PC-3 (cell line): Measurements from ENCODE around the gene FBXL13. TPM values are rescaled to one million over a fixed set of nuclear protein-coding genes. Genes with fewer than 3 reads are reported as not detected.
"Not testable (repeated sequence)": the region's sequence is repeated elsewhere in the genome, so short reads cannot be mapped to it uniquely, and the experiment has no call there.

Experiments used
- ATAC-seq: fragments of 200-7000 bp; cut with Tn5 transposase; 2 replicates; pipeline ENCODE4 v1.9.1; 2020; ENCODE audit warnings: mild to moderate bottlenecking, moderate library complexity
- BruUV-seq: library from RNA; stranded (reverse); fragments of 400-500 nt; replicated peaks from 2 replicates; lab custom pipeline; 2021; lab: Mats Ljungman, UMichigan
- CTCF ChIA-PET: fragments of 300-600 bp; sonication (Branson Sonifier 250); formaldehyde crosslinking; loops from one replicate; lab custom pipeline; 2022; ENCODE audit warnings: antibody characterized with exemption; lab: Charles Lee
- POLR2A ChIA-PET: fragments of 300-600 bp; sonication (Branson Sonifier 250); formaldehyde crosslinking; loops from one replicate; lab custom pipeline; 2022; ENCODE audit warnings: antibody characterized with exemption; ENCODE audit not compliant: unreplicated experiment; lab: Charles Lee
- DNase-seq: peaks from one replicate; pipeline ENCODE4 v3.0.0-alpha.2; 2015
- H2AFZ ChIP-seq: fragments of 300-600 bp; sonication (generic); 2 replicates; pipeline ENCODE4 v1.6.0; 2016; ENCODE audit warnings: antibody characterized with exemption, low read length
- H3F3A ChIP-seq: fragments of 300-600 bp; sonication (generic); one replicate; pipeline ENCODE4 v1.6.0; 2017; ENCODE audit warnings: antibody characterized with exemption, low read length, control low read depth, mild to moderate bottlenecking; ENCODE audit not compliant: unreplicated experiment
- H3K27ac ChIP-seq: fragments of 300-600 bp; sonication (generic); 2 replicates; pipeline ENCODE4 v1.5.1; 2016; ENCODE audit warnings: mild to moderate bottlenecking, low read length
- H3K27me3 ChIP-seq: fragments of 300-600 bp; sonication (generic); 2 replicates; pipeline ENCODE4 v1.6.1; 2016; ENCODE audit warnings: low read length, mixed read lengths
- H3K36me3 ChIP-seq: fragments of 300-600 bp; sonication (generic); 2 replicates; pipeline ENCODE4 v1.6.1; 2016; ENCODE audit warnings: low read depth, mixed run types, low read length, mixed read lengths
- H3K4me1 ChIP-seq: fragments of 300-600 bp; sonication (generic); 2 replicates; pipeline ENCODE4 v1.5.1; 2016; ENCODE audit warnings: low read length; ENCODE audit not compliant: insufficient read depth
- H3K4me2 ChIP-seq: fragments of 300-600 bp; sonication (generic); 2 replicates; pipeline ENCODE4 v1.6.0; 2016; ENCODE audit warnings: low read length
- H3K4me3 ChIP-seq: fragments of 300-600 bp; sonication (generic); 2 replicates; pipeline ENCODE4 v1.5.1; 2016; ENCODE audit warnings: mild to moderate bottlenecking, low read length, mixed read lengths
- H3K79me2 ChIP-seq: fragments of 300-600 bp; sonication (generic); 2 replicates; pipeline ENCODE4 v1.6.1; 2017; ENCODE audit warnings: low read length, mixed read lengths
- H3K9ac ChIP-seq: fragments of 300-600 bp; sonication (generic); 2 replicates; pipeline ENCODE4 v1.6.0; 2016; ENCODE audit warnings: mild to moderate bottlenecking, low read length
- H3K9me2 ChIP-seq: fragments of 300-600 bp; sonication (generic); replicated peaks from 2 replicates; pipeline ENCODE4 v1.6.1; 2016; ENCODE audit warnings: mixed run types, low read length, mixed read lengths
- H3K9me3 ChIP-seq: fragments of 300-600 bp; sonication (generic); 2 replicates; pipeline ENCODE4 v1.6.1; 2016; ENCODE audit warnings: low read length, mixed read lengths
- H4K20me1 ChIP-seq: fragments of 300-600 bp; sonication (generic); 2 replicates; pipeline ENCODE4 v1.6.1; 2016; ENCODE audit warnings: low read length, mixed read lengths
- EZH2 ChIP-seq: fragments of 300-600 bp; sonication (generic); IDR thresholded peaks from one replicate; pipeline ENCODE4 v1.6.1; 2017; ENCODE audit warnings: antibody characterized with exemption, mild to moderate bottlenecking, low read length; ENCODE audit not compliant: unreplicated experiment
- EZH2phosphoT487 ChIP-seq: fragments of 300-600 bp; sonication (generic); IDR thresholded peaks from 2 replicates; pipeline ENCODE4 v1.6.1; 2018; ENCODE audit warnings: mild to moderate bottlenecking, antibody characterized with exemption, low read length, borderline replicate concordance
- intact Hi-C: fragments of 100-400 bp; cut with micrococcal nuclease; formaldehyde crosslinking; loops from 2 replicates; pipeline ENCODE4 v1.9.0; 2023
- total RNA-seq: library from RNA; depleted of rRNA; stranded (reverse); fragments of >200 nt; gene quantifications from 2 replicates; pipeline ENCODE4 v1.2.3, GENCODE V29; 2014
- TF ChIP-seq, protein P1 (sequence below): fragments of 300-600 bp; sonication (generic); conservative IDR thresholded peaks from 2 replicates; pipeline ENCODE4 v1.5.1; 2017; ENCODE audit warnings: antibody characterized with exemption, low read depth, mild to moderate bottlenecking, low read length

Gene FBXL13
- total RNA-seq, 1 experiment from 2014 or later = 1.1 TPM

DNA sequence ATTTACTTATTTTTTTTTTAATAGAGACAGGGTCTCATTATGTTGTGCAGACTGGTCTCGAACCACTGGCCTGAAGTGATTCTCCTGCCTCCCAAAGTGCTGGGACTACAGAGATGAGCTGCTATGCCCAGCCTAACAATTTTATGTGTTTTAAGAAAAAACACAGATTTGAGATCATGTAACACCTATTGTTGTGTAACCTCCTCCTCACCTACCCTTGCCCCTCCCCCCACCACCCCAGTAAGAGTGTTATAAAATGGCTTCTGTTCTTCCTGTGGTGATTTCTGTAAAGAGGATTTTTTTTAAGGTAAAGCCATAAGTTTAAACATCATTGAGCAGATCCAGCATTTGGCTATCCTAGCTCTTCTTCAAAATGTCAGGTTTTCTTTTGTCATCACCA, 7.9 kb upstream of the FBXL13 start:
- DNase-seq (no peak), ATAC-seq (no peak)
- H3K36me3 ChIP-seq = peaks cover 10% of the 10 kb centered on the region; the same call in 1 of the 2 replicates
- BruUV-seq = no TSS peak
- H3F3A ChIP-seq = no peaks in the 10 kb centered on the region
- no peak overlapping the region for H3K4me3 ChIP-seq
- ChIA-PET CTCF (no interaction called here), POLR2A (no interaction called here)
- H3K27ac ChIP-seq = no peak overlapping the region
- TF ChIP-seq, protein P1, sequence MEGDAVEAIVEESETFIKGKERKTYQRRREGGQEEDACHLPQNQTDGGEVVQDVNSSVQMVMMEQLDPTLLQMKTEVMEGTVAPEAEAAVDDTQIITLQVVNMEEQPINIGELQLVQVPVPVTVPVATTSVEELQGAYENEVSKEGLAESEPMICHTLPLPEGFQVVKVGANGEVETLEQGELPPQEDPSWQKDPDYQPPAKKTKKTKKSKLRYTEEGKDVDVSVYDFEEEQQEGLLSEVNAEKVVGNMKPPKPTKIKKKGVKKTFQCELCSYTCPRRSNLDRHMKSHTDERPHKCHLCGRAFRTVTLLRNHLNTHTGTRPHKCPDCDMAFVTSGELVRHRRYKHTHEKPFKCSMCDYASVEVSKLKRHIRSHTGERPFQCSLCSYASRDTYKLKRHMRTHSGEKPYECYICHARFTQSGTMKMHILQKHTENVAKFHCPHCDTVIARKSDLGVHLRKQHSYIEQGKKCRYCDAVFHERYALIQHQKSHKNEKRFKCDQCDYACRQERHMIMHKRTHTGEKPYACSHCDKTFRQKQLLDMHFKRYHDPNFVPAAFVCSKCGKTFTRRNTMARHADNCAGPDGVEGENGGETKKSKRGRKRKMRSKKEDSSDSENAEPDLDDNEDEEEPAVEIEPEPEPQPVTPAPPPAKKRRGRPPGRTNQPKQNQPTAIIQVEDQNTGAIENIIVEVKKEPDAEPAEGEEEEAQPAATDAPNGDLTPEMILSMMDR = no peak
- TF ChIP-seq EZH2 = no peak
- TF ChIP-seq EZH2phosphoT487 = no peak
- H3K4me1 ChIP-seq = no peaks in the 10 kb centered on the region
- intact Hi-C loops = no loop called here
- no peaks in the 10 kb centered on the region for H3K27me3 ChIP-seq
- peaks cover 39% of the 10 kb centered on the region for H3K79me2 ChIP-seq
- H3K9me3 ChIP-seq = no peaks in the 10 kb centered on the region
- no peak overlapping the region for H2AFZ ChIP-seq
- H3K9ac ChIP-seq = no peak overlapping the region
- H4K20me1 ChIP-seq = no peaks in the 10 kb centered on the region
- H3K9me2 ChIP-seq = no peaks in the 10 kb centered on the region
- no peak overlapping the region for H3K4me2 ChIP-seq

DNA sequence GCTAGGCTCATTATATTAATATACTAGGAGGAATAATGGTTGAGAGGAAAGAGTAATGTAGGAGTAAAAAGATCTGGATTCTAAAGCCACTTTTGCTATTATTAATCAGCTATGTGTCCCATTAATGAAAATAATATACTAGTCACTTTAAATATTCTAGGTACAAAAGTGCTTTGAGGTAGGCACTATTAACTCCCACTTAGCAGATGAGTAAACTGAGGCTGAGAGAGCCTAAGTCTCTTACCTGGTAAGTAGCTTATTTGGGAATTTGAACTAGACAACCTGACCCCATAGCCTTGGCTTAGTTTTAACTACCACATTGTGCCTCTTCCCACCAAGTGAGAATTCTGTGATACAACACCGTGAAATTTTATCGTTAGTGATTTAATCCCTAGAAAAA, 6.3 kb upstream of the FBXL13 start:
- H3K36me3 ChIP-seq = no peaks in the 10 kb centered on the region; the same call in 1 of the 2 replicates
- CTCF ChIA-PET = no interaction called here
- TF ChIP-seq EZH2 (no peak), EZH2phosphoT487 (no peak)
- TF ChIP-seq, protein P1 = no peak
- H2AFZ ChIP-seq = no peak overlapping the region
- DNase-seq (no peak), ATAC-seq (no peak)
- no peaks in the 10 kb centered on the region for H3K9me2 ChIP-seq
- no peaks in the 10 kb centered on the region for H4K20me1 ChIP-seq
- H3K9ac ChIP-seq = no peak overlapping the region
- H3K79me2 ChIP-seq = peaks cover 55% of the 10 kb centered on the region
- BruUV-seq = no TSS peak
- H3K4me2 ChIP-seq = no peak overlapping the region
- H3K9me3 ChIP-seq = no peaks in the 10 kb centered on the region
- no peaks in the 10 kb centered on the region for H3F3A ChIP-seq
- intact Hi-C loops = no loop called here
- no peak overlapping the region for H3K4me3 ChIP-seq
- H3K27ac ChIP-seq = no peak overlapping the region
- H3K4me1 ChIP-seq = peaks cover 4% of the 10 kb centered on the region; the same call in 1 of the 2 replicates
- H3K27me3 ChIP-seq = no peaks in the 10 kb centered on the region
- POLR2A ChIA-PET = no interaction called here

DNA sequence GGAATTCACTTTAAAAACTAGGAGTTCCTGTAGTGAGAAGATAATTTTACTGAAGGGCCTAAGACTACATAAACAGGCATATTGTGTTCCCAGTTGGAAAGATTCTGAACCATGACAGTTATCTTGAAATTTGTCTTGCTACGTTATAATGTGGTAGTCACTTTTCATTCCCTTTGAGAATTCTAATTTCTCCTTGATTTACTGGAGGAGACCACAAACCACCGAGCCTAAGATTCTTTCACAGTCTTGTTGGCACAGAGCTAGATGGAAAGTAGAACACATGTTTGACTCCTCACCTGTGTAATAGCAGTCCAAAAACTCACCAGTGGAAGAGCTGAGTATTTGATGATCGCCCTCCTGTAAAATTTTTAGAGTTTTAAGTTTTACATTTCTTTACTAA, 5.2 kb upstream of the FBXL13 start:
- no peak overlapping the region for H3K4me3 ChIP-seq
- H3K4me2 ChIP-seq = no peak overlapping the region
- H3K9ac ChIP-seq = no peak overlapping the region
- H3K4me1 ChIP-seq = peaks cover 4% of the 10 kb centered on the region; the same call in 1 of the 2 replicates
- no TSS peak for BruUV-seq
- H4K20me1 ChIP-seq = no peaks in the 10 kb centered on the region
- no peaks in the 10 kb centered on the region; the same call in 1 of the 2 replicates for H3K36me3 ChIP-seq
- no peak for ATAC-seq
- H3K9me3 ChIP-seq = no peaks in the 10 kb centered on the region
- TF ChIP-seq, protein P1 = no peak
- TF ChIP-seq EZH2phosphoT487 (no peak), EZH2 (no peak)
- H3K27me3 ChIP-seq = no peaks in the 10 kb centered on the region
- no peak overlapping the region for H2AFZ ChIP-seq
- no peaks in the 10 kb centered on the region for H3F3A ChIP-seq
- ChIA-PET CTCF (no interaction called here), POLR2A (no interaction called here)
- peaks cover 61% of the 10 kb centered on the region for H3K79me2 ChIP-seq
- intact Hi-C loops = no loop called here
- DNase-seq = no peak
- H3K9me2 ChIP-seq = no peaks in the 10 kb centered on the region
- H3K27ac ChIP-seq = no peak overlapping the region

DNA sequence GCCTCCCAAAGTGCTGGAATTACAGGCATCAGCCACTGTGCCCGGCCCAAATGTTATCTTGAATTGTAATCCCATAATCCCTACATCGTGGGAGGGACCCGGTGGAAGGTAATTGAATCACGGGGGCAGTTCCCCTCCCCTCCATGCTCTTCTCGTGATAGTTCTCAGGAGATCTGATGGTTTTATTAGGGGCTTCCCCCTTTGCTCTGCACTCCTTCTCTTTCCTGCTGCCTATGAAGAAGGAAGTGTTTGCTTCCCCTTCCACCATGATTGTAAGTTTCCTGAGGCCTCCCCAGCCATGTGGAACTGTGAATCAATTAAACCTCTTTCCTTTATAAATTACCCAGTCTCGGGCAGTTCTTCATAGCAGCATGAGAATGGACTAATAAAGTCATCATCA, 3.6 kb upstream of the FBXL13 start:
- H3K79me2 ChIP-seq = peaks cover 61% of the 10 kb centered on the region
- H3K4me3 ChIP-seq, H3K9ac ChIP-seq, H3K4me2 ChIP-seq, H3K27me3 ChIP-seq, CTCF ChIA-PET, intact Hi-C loops, H3K27ac ChIP-seq, ATAC-seq, H3K9me3 ChIP-seq, DNase-seq, BruUV-seq, H3K4me1 ChIP-seq, POLR2A ChIA-PET, H4K20me1 ChIP-seq, H3K9me2 ChIP-seq, H3F3A ChIP-seq, H3K36me3 ChIP-seq, H2AFZ ChIP-seq: not testable (repeated sequence)
